ENCODE data around the gene DHRS7C.

GRCh38 chr17:9806699-9807098 lies 15.3 kb upstream of the DHRS7C start:
- TF ChIP-seq EZH2 (IDR thresholded peaks at IDR 0.05; ENCODE audit: borderline replicate concordance, low read depth, low read length, severe bottlenecking) (no peak), CTCF (IDR thresholded peaks at IDR 0.05; ENCODE audit: borderline replicate concordance, extremely low read depth, low read length, poor library complexity, severe bottlenecking) (no peak)
